MM.1S (cell line): ENCODE measurements around the gene ANKRD34B.

Source experiments
- DNase-seq: peaks from one replicate; pipeline ENCODE4 v3.0.0-alpha.2; 2015
- H2AFZ ChIP-seq: fragments of 300-600 bp; sonication (generic); 2 replicates; pipeline ENCODE4 v1.6.0; 2016; ENCODE audit warnings: antibody characterized with exemption, low read length
- H3F3A ChIP-seq: fragments of 300-600 bp; sonication (generic); 2 replicates; pipeline ENCODE4 v1.6.1; 2016; ENCODE audit warnings: mild to moderate bottlenecking, antibody characterized with exemption, low read length, moderate library complexity, mixed read lengths; ENCODE audit not compliant: insufficient read depth
- H3K27ac ChIP-seq: fragments of 300-600 bp; sonication (generic); 2 replicates; pipeline ENCODE4 v1.5.1; 2016; ENCODE audit warnings: mild to moderate bottlenecking, low read length
- H3K27me3 ChIP-seq: fragments of 300-600 bp; sonication (generic); replicated peaks from 2 replicates; pipeline ENCODE4 v1.6.0; 2016; ENCODE audit warnings: low read length; ENCODE audit not compliant: insufficient read depth
- H3K36me3 ChIP-seq: fragments of 300-600 bp; sonication (generic); replicated peaks from 2 replicates; pipeline ENCODE4 v1.6.1; 2016; ENCODE audit warnings: mild to moderate bottlenecking, low read length, mixed read lengths; ENCODE audit not compliant: insufficient read depth
- H3K4me1 ChIP-seq: fragments of 300-600 bp; sonication (generic); 2 replicates; pipeline ENCODE4 v1.6.1; 2016; ENCODE audit warnings: low read length, mixed read lengths
- H3K4me2 ChIP-seq: fragments of 300-600 bp; sonication (generic); 2 replicates; pipeline ENCODE4 v1.6.0; 2016; ENCODE audit warnings: low read depth, low read length
- H3K4me3 ChIP-seq: fragments of 300-600 bp; sonication (generic); 2 replicates; pipeline ENCODE4 v1.5.1; 2016; ENCODE audit warnings: low read length, mixed read lengths
- H3K79me2 ChIP-seq: fragments of 300-600 bp; sonication (generic); 2 replicates; pipeline ENCODE4 v1.6.1; 2016; ENCODE audit warnings: mixed run types, low read length, mixed read lengths
- H3K9ac ChIP-seq: fragments of 300-600 bp; sonication (generic); 2 replicates; pipeline ENCODE4 v1.6.1; 2016; ENCODE audit warnings: low read length, mixed read lengths
- H3K9me2 ChIP-seq: fragments of 300-600 bp; sonication (generic); replicated peaks from 2 replicates; pipeline ENCODE4 v1.6.1; 2016; ENCODE audit warnings: mild to moderate bottlenecking, low read length, mixed read lengths; ENCODE audit not compliant: insufficient read depth
- H3K9me3 ChIP-seq: fragments of 300-600 bp; sonication (generic); replicated peaks from 2 replicates; pipeline ENCODE4 v1.6.1; 2016; ENCODE audit warnings: mild to moderate bottlenecking, low read length, mixed read lengths; ENCODE audit not compliant: insufficient read depth
- H4K20me1 ChIP-seq: fragments of 300-600 bp; sonication (generic); 2 replicates; pipeline ENCODE4 v1.6.1; 2016; ENCODE audit warnings: mild to moderate bottlenecking, low read length, moderate library complexity, mixed read lengths; ENCODE audit not compliant: insufficient read depth
- CTCF ChIP-seq: fragments of 300-600 bp; sonication (generic); IDR thresholded peaks from 2 replicates; pipeline ENCODE4 v1.5.1; 2016; ENCODE audit warnings: antibody characterized with exemption, low read length, mixed read lengths
- EZH2 ChIP-seq: fragments of 300-600 bp; sonication (generic); optimal IDR thresholded peaks from 2 replicates; pipeline ENCODE3; 2017; ENCODE audit warnings: low read depth, mild to moderate bottlenecking, antibody characterized with exemption, low read length, mixed read lengths
- EZH2phosphoT487 ChIP-seq: fragments of 300-600 bp; sonication (generic); IDR thresholded peaks from 2 replicates; pipeline ENCODE4 v1.6.1; 2018; ENCODE audit warnings: antibody characterized with exemption, low read length

Gene ANKRD34B

GRCh38 chr5:80597500-80597899, 27.4 kb upstream of the ANKRD34B start:
- Histone ChIP-seq H3K27ac (no peak overlapping the region), H3K4me2 (no peak overlapping the region), H3K9ac (no peak overlapping the region), H3K4me1 (no peaks in the 10 kb centered on the region), H3K79me2 (no peaks in the 10 kb centered on the region), H3K9me3 (no peaks in the 10 kb centered on the region), H3K4me3 (no peak overlapping the region), H3K27me3 (no peaks in the 10 kb centered on the region), H4K20me1 (no peaks in the 10 kb centered on the region), H3F3A (no peaks in the 10 kb centered on the region), H3K36me3 (no peaks in the 10 kb centered on the region), H3K9me2 (no peaks in the 10 kb centered on the region), H2AFZ (no peak overlapping the region)
- TF ChIP-seq EZH2phosphoT487 (no peak), CTCF (no peak), EZH2 (no peak)
- no peak for DNase-seq

GRCh38 chr5:80594810-80595209, 24.7 kb upstream of the ANKRD34B start:
- H4K20me1 ChIP-seq, result no peaks in the 10 kb centered on the region
- no peak overlapping the region for H3K4me2 ChIP-seq
- no peaks in the 10 kb centered on the region for H3K9me2 ChIP-seq
- no peak for DNase-seq
- H3K79me2 ChIP-seq, result no peaks in the 10 kb centered on the region
- H3K36me3 ChIP-seq, result no peaks in the 10 kb centered on the region
- no peaks in the 10 kb centered on the region for H3F3A ChIP-seq
- H3K4me3 ChIP-seq, result no peak overlapping the region
- no peak overlapping the region for H2AFZ ChIP-seq
- H3K9me3 ChIP-seq, result no peaks in the 10 kb centered on the region
- TF ChIP-seq EZH2, result no peak
- TF ChIP-seq CTCF, result no peak
- no peak for TF ChIP-seq EZH2phosphoT487
- H3K27ac ChIP-seq, result no peak overlapping the region
- no peak overlapping the region for H3K9ac ChIP-seq
- H3K4me1 ChIP-seq, result no peaks in the 10 kb centered on the region
- no peaks in the 10 kb centered on the region for H3K27me3 ChIP-seq

- Histone ChIP-seq H3K9me2 (no peaks in the 10 kb centered on the region), H3K36me3 (no peaks in the 10 kb centered on the region), H3K9ac (no peak overlapping the region), H3K4me3 (no peak overlapping the region), H3K9me3 (no peaks in the 10 kb centered on the region), H2AFZ (no peak overlapping the region), H3K27ac (no peak overlapping the region), H3K4me2 (no peak overlapping the region), H3K27me3 (no peaks in the 10 kb centered on the region), H3K79me2 (no peaks in the 10 kb centered on the region), H3K4me1 (no peaks in the 10 kb centered on the region), H3F3A (no peaks in the 10 kb centered on the region), H4K20me1 (no peaks in the 10 kb centered on the region)
- TF ChIP-seq CTCF (no peak), EZH2phosphoT487 (no peak), EZH2 (no peak)
- no peak for DNase-seq
Observed at GRCh38 chr5:80592761-80593160, 22.7 kb upstream of the ANKRD34B start.

- H3K9ac ChIP-seq, result no peak overlapping the region
- H3K27me3 ChIP-seq, result no peaks in the 10 kb centered on the region
- no peak overlapping the region for H3K4me3 ChIP-seq
- no peaks in the 10 kb centered on the region for H3K9me3 ChIP-seq
- no peaks in the 10 kb centered on the region for H4K20me1 ChIP-seq
- no peaks in the 10 kb centered on the region for H3K79me2 ChIP-seq
- no peaks in the 10 kb centered on the region for H3K9me2 ChIP-seq
- no peak overlapping the region for H3K27ac ChIP-seq
- H3K4me2 ChIP-seq, result no peak overlapping the region
- H2AFZ ChIP-seq, result no peak overlapping the region
- no peaks in the 10 kb centered on the region for H3K4me1 ChIP-seq
- no peak for TF ChIP-seq EZH2
- TF ChIP-seq CTCF, result no peak
- no peak for TF ChIP-seq EZH2phosphoT487
- H3K36me3 ChIP-seq, result no peaks in the 10 kb centered on the region
- H3F3A ChIP-seq, result no peaks in the 10 kb centered on the region
- no peak for DNase-seq
Observed at GRCh38 chr5:80592105-80592504, 22.0 kb upstream of the ANKRD34B start.
